ENCODE data around the gene ADAMTS12. TPM values are rescaled to one million over a fixed set of nuclear protein-coding genes. Genes with fewer than 3 reads are reported as not detected.

The ADAMTS12 gene
- total RNA-seq, 2 experiments from 2014 or later, result not detected

GRCh38 chr5:33828626-33829308 lies 63.0 kb downstream of the ADAMTS12 start:
- CTCF ChIA-PET, result no interaction called here
- Mint-ChIP-seq H3K36me3 (ENCODE audit: low read depth) (no peaks in the 10 kb centered on the region), H3K4me3 (no peak overlapping the region), H3K9me3 (no peaks in the 10 kb centered on the region), H3K4me1 (no peaks in the 10 kb centered on the region), H3K27me3 (peaks cover 13% of the 10 kb centered on the region), H3K27ac (no peak overlapping the region)
- POLR2A ChIA-PET, result no interaction called here
- DNase-seq, result no peak

GRCh38 chr5:33827885-33828284 lies 63.9 kb downstream of the ADAMTS12 start:
- Mint-ChIP-seq H3K4me3 (no peak overlapping the region), H3K36me3 (ENCODE audit: low read depth) (no peaks in the 10 kb centered on the region), H3K4me1 (no peaks in the 10 kb centered on the region), H3K27me3 (peaks cover 10% of the 10 kb centered on the region), H3K27ac (no peak overlapping the region), H3K9me3 (no peaks in the 10 kb centered on the region)
- no peak for DNase-seq
- POLR2A ChIA-PET, result no interaction called here
- CTCF ChIA-PET, result no interaction called here

GRCh38 chr5:33827018-33827707 lies 64.6 kb downstream of the ADAMTS12 start:
- Mint-ChIP-seq H3K27ac (no peak overlapping the region), H3K9me3 (no peaks in the 10 kb centered on the region), H3K4me1 (no peaks in the 10 kb centered on the region), H3K36me3 (ENCODE audit: low read depth) (no peaks in the 10 kb centered on the region), H3K27me3 (peaks cover 10% of the 10 kb centered on the region), H3K4me3 (no peak overlapping the region)
- POLR2A ChIA-PET, result no interaction called here
- CTCF ChIA-PET, result no interaction called here
- DNase-seq, result no peak

- H3K4me1 Mint-ChIP-seq, result no peaks in the 10 kb centered on the region
- DNase-seq, result no peak
- no peaks in the 10 kb centered on the region for H3K36me3 Mint-ChIP-seq (ENCODE audit: low read depth)
- H3K4me3 Mint-ChIP-seq, result no peak overlapping the region
- H3K27me3 Mint-ChIP-seq, result peaks cover 11% of the 10 kb centered on the region
- ChIA-PET POLR2A (no interaction called here), CTCF (no interaction called here)
- H3K27ac Mint-ChIP-seq, result no peak overlapping the region
- no peaks in the 10 kb centered on the region for H3K9me3 Mint-ChIP-seq
These were observed 67.1 kb downstream of the ADAMTS12 start for GRCh38 chr5:33824516-33825195.

GRCh38 chr5:33817301-33817700 lies 74.5 kb downstream of the ADAMTS12 start:
- ChIA-PET CTCF (no interaction called here), POLR2A (no interaction called here)
- Mint-ChIP-seq H3K36me3 (ENCODE audit: low read depth) (no peaks in the 10 kb centered on the region), H3K9me3 (no peaks in the 10 kb centered on the region), H3K4me1 (no peaks in the 10 kb centered on the region), H3K27me3 (peaks cover 4% of the 10 kb centered on the region), H3K27ac (no peak overlapping the region), H3K4me3 (no peak overlapping the region)
- DNase-seq, result no peak

GRCh38 chr5:33816791-33817190 lies 75.0 kb downstream of the ADAMTS12 start:
- Mint-ChIP-seq H3K36me3 (ENCODE audit: low read depth) (no peaks in the 10 kb centered on the region), H3K27me3 (peaks cover 2% of the 10 kb centered on the region), H3K4me3 (no peak overlapping the region), H3K27ac (no peak overlapping the region), H3K9me3 (no peaks in the 10 kb centered on the region), H3K4me1 (no peaks in the 10 kb centered on the region)
- CTCF ChIA-PET, result no interaction called here
- POLR2A ChIA-PET, result no interaction called here
- DNase-seq, result no peak

- Mint-ChIP-seq H3K4me1 (peaks cover 13% of the 10 kb centered on the region), H3K27me3 (no peaks in the 10 kb centered on the region), H3K9me3 (no peaks in the 10 kb centered on the region), H3K27ac (no peak overlapping the region), H3K36me3 (ENCODE audit: low read depth) (no peaks in the 10 kb centered on the region), H3K4me3 (no peak overlapping the region)
- CTCF ChIA-PET, result no interaction called here
- DNase-seq, result no peak
- POLR2A ChIA-PET, result no interaction called here
These were observed 79.0 kb downstream of the ADAMTS12 start for GRCh38 chr5:33812746-33813145.

GRCh38 chr5:33810491-33811120 lies 81.2 kb downstream of the ADAMTS12 start:
- H3K9me3 Mint-ChIP-seq, result no peaks in the 10 kb centered on the region
- H3K4me3 Mint-ChIP-seq, result no peak overlapping the region
- peaks cover 15% of the 10 kb centered on the region for H3K4me1 Mint-ChIP-seq
- H3K27ac Mint-ChIP-seq, result no peak overlapping the region
- DNase-seq, result no peak
- ChIA-PET CTCF (no interaction called here), POLR2A (no interaction called here)
- H3K36me3 Mint-ChIP-seq (ENCODE audit: low read depth), result no peaks in the 10 kb centered on the region
- no peaks in the 10 kb centered on the region for H3K27me3 Mint-ChIP-seq

- peaks cover 15% of the 10 kb centered on the region for H3K4me1 Mint-ChIP-seq
- no peaks in the 10 kb centered on the region for H3K27me3 Mint-ChIP-seq
- ChIA-PET POLR2A (no interaction called here), CTCF (no interaction called here)
- DNase-seq, result no peak
- H3K4me3 Mint-ChIP-seq, result no peak overlapping the region
- no peaks in the 10 kb centered on the region for H3K9me3 Mint-ChIP-seq
- no peaks in the 10 kb centered on the region for H3K36me3 Mint-ChIP-seq (ENCODE audit: low read depth)
- no peak overlapping the region for H3K27ac Mint-ChIP-seq
These were observed 81.9 kb downstream of the ADAMTS12 start for GRCh38 chr5:33809936-33810335.

GRCh38 chr5:33808699-33809098 lies 83.1 kb downstream of the ADAMTS12 start:
- H3K4me3 Mint-ChIP-seq, result no peak overlapping the region
- ChIA-PET POLR2A (no interaction called here), CTCF (no interaction called here)
- H3K9me3 Mint-ChIP-seq, result no peaks in the 10 kb centered on the region
- peaks cover 15% of the 10 kb centered on the region for H3K4me1 Mint-ChIP-seq
- no peak for DNase-seq
- H3K27me3 Mint-ChIP-seq, result no peaks in the 10 kb centered on the region
- H3K36me3 Mint-ChIP-seq (ENCODE audit: low read depth), result no peaks in the 10 kb centered on the region
- no peak overlapping the region for H3K27ac Mint-ChIP-seq

GRCh38 chr5:33807771-33808170 lies 84.0 kb downstream of the ADAMTS12 start:
- H3K4me1 Mint-ChIP-seq, result peaks cover 15% of the 10 kb centered on the region
- H3K27me3 Mint-ChIP-seq, result no peaks in the 10 kb centered on the region
- CTCF ChIA-PET, result no interaction called here
- no peak overlapping the region for H3K4me3 Mint-ChIP-seq
- POLR2A ChIA-PET, result no interaction called here
- H3K27ac Mint-ChIP-seq, result no peak overlapping the region
- no peak for DNase-seq
- no peaks in the 10 kb centered on the region for H3K36me3 Mint-ChIP-seq (ENCODE audit: low read depth)
- no peaks in the 10 kb centered on the region for H3K9me3 Mint-ChIP-seq

GRCh38 chr5:33806738-33807442 lies 84.9 kb downstream of the ADAMTS12 start:
- Mint-ChIP-seq H3K27ac (no peak overlapping the region), H3K4me3 (no peak overlapping the region), H3K4me1 (peaks cover 15% of the 10 kb centered on the region), H3K27me3 (no peaks in the 10 kb centered on the region), H3K36me3 (ENCODE audit: low read depth) (no peaks in the 10 kb centered on the region), H3K9me3 (no peaks in the 10 kb centered on the region)
- POLR2A ChIA-PET, result no interaction called here
- DNase-seq, result no peak
- CTCF ChIA-PET, result no interaction called here

- POLR2A ChIA-PET, result no interaction called here
- CTCF ChIA-PET, result interaction anchor here (1.3 kb wide), 1 partner anchor 25 kb away, joined by 3 read pairs; no protein-coding TSS in a partner anchor
- H3K9me3 Mint-ChIP-seq, result no peaks in the 10 kb centered on the region
- H3K4me3 Mint-ChIP-seq, result no peak overlapping the region
- DNase-seq, result no peak
- no peak overlapping the region for H3K27ac Mint-ChIP-seq
- H3K27me3 Mint-ChIP-seq, result no peaks in the 10 kb centered on the region
- no peaks in the 10 kb centered on the region for H3K36me3 Mint-ChIP-seq (ENCODE audit: low read depth)
- no peaks in the 10 kb centered on the region for H3K4me1 Mint-ChIP-seq
These were observed 90.5 kb downstream of the ADAMTS12 start for GRCh38 chr5:33801292-33801691.

Data from activated CD4-positive, alpha-beta memory T cell treated with anti-CD3 and anti-CD28 coated beads, Interleukin-2, amount 10 ng/mL, durations not matched to agents 7 days and 5 days (primary cell).